Mesothelial cell of epicardium (in vitro differentiated cells): ENCODE data around the gene ERCC2. TPM values are rescaled to one million over a fixed set of nuclear protein-coding genes. Genes with fewer than 3 reads are reported as not detected.

ENCODE experiments used
- DNase-seq, 2 experiments: peaks; one replicate each; pipeline ENCODE4 v3.0.0; 2021; ENCODE audit warnings: low spot score in 2 of 2; ENCODE audit not compliant: unreplicated experiment in 2 of 2
- H3K27ac Mint-ChIP-seq: 2 replicates; pipeline ENCODE4 v1.8.0; 2021; ENCODE audit warnings: mixed read lengths
- H3K27me3 Mint-ChIP-seq: 2 replicates; pipeline ENCODE4 v1.8.0; 2021; ENCODE audit warnings: low read depth, mixed read lengths
- H3K36me3 Mint-ChIP-seq: 2 replicates; pipeline ENCODE4 v1.8.0; 2021; ENCODE audit warnings: mixed read lengths
- H3K4me1 Mint-ChIP-seq: 2 replicates; pipeline ENCODE4 v1.8.0; 2021; ENCODE audit warnings: mixed read lengths
- H3K4me3 Mint-ChIP-seq: 2 replicates; pipeline ENCODE4 v1.8.0; 2021; ENCODE audit warnings: mild to moderate bottlenecking, moderate library complexity, mixed read lengths
- H3K9me3 Mint-ChIP-seq: 2 replicates; pipeline ENCODE4 v1.8.0; 2021; ENCODE audit warnings: mixed read lengths
- total RNA-seq: library from RNA; stranded (reverse); gene quantifications from 3 replicates; pipeline ENCODE4 v1.2.1, GENCODE V29; 2021
- TF ChIP-seq, protein P1 (sequence below): fragments of 200-600 bp; sonication (generic); IDR thresholded peaks from one replicate; pipeline ENCODE4 v1.5.0; 2021; ENCODE audit warnings: antibody characterized with exemption; ENCODE audit not compliant: unreplicated experiment

Gene ERCC2
- total RNA-seq, 1 donor from 2014 or later = 62.7 TPM

GRCh38 chr19:45352471-45352870 is 17.9 kb downstream of the ERCC2 start:
- H3K36me3 Mint-ChIP-seq = peaks cover 30% of the 10 kb centered on the region
- no peaks in the 10 kb centered on the region for H3K4me1 Mint-ChIP-seq
- TF ChIP-seq, protein P1, sequence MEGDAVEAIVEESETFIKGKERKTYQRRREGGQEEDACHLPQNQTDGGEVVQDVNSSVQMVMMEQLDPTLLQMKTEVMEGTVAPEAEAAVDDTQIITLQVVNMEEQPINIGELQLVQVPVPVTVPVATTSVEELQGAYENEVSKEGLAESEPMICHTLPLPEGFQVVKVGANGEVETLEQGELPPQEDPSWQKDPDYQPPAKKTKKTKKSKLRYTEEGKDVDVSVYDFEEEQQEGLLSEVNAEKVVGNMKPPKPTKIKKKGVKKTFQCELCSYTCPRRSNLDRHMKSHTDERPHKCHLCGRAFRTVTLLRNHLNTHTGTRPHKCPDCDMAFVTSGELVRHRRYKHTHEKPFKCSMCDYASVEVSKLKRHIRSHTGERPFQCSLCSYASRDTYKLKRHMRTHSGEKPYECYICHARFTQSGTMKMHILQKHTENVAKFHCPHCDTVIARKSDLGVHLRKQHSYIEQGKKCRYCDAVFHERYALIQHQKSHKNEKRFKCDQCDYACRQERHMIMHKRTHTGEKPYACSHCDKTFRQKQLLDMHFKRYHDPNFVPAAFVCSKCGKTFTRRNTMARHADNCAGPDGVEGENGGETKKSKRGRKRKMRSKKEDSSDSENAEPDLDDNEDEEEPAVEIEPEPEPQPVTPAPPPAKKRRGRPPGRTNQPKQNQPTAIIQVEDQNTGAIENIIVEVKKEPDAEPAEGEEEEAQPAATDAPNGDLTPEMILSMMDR = no peak
- DNase-seq = no peak
- H3K4me3 Mint-ChIP-seq = no peak overlapping the region
- no peaks in the 10 kb centered on the region for H3K27me3 Mint-ChIP-seq
- H3K9me3 Mint-ChIP-seq = no peaks in the 10 kb centered on the region
- no peak overlapping the region for H3K27ac Mint-ChIP-seq

GRCh38 chr19:45352062-45352461 is 18.3 kb downstream of the ERCC2 start:
- Mint-ChIP-seq H3K36me3 (peaks cover 28% of the 10 kb centered on the region), H3K9me3 (no peaks in the 10 kb centered on the region), H3K27me3 (peaks cover under 1% of the 10 kb centered on the region)

GRCh38 chr19:45351401-45351952 is 18.9 kb downstream of the ERCC2 start:
- peaks cover 25% of the 10 kb centered on the region for H3K36me3 Mint-ChIP-seq

More at GRCh38 chr19:45352062-45352461, 18.3 kb downstream of the ERCC2 start:
- no peak overlapping the region for H3K27ac Mint-ChIP-seq
- H3K4me1 Mint-ChIP-seq = no peaks in the 10 kb centered on the region
- no peak for DNase-seq
- TF ChIP-seq, protein P1 = no peak
- H3K4me3 Mint-ChIP-seq = no peak overlapping the region

GRCh38 chr19:45350477-45351058 is 19.8 kb downstream of the ERCC2 start:
- peaks cover 13% of the 10 kb centered on the region for H3K27me3 Mint-ChIP-seq
- H3K4me3 Mint-ChIP-seq = no peak overlapping the region
- TF ChIP-seq, protein P1 = no peak
- DNase-seq = no peak
- H3K4me1 Mint-ChIP-seq = no peaks in the 10 kb centered on the region
- peaks cover 19% of the 10 kb centered on the region for H3K36me3 Mint-ChIP-seq
- no peak overlapping the region for H3K27ac Mint-ChIP-seq
- no peaks in the 10 kb centered on the region for H3K9me3 Mint-ChIP-seq

More at GRCh38 chr19:45351401-45351952, 18.9 kb downstream of the ERCC2 start:
- H3K4me1 Mint-ChIP-seq = no peaks in the 10 kb centered on the region
- no peak overlapping the region for H3K27ac Mint-ChIP-seq
- no peak for DNase-seq
- H3K27me3 Mint-ChIP-seq = peaks cover 5% of the 10 kb centered on the region
- TF ChIP-seq, protein P1 = no peak
- H3K9me3 Mint-ChIP-seq = no peaks in the 10 kb centered on the region
- no peak overlapping the region for H3K4me3 Mint-ChIP-seq

- Mint-ChIP-seq H3K27ac (no peak overlapping the region), H3K9me3 (no peaks in the 10 kb centered on the region), H3K36me3 (peaks cover 15% of the 10 kb centered on the region), H3K4me3 (no peak overlapping the region), H3K27me3 (peaks cover 17% of the 10 kb centered on the region), H3K4me1 (peaks cover 3% of the 10 kb centered on the region)
- no peak for DNase-seq
- TF ChIP-seq, protein P1 = no peak
These were observed 20.9 kb downstream of the ERCC2 start for GRCh38 chr19:45349430-45349941.
